ENCODE measurements around the gene KLK2. TPM values are rescaled to one million over a fixed set of nuclear protein-coding genes. Genes with fewer than 3 reads are reported as not detected.
A peak's percentile ranks its signal among the peaks of the same experiment; 100 is the strongest.

The KLK2 gene
- polyA plus RNA-seq, 1 donor from 2014 or later: not detected

GRCh38 chr19:50836543-50837195 is 36.6 kb upstream of the KLK2 start:
- no peaks in the 10 kb centered on the region for H4K20me1 ChIP-seq (ENCODE audit: insufficient read depth)
- no peaks in the 10 kb centered on the region for H3K79me2 ChIP-seq (replicated peaks; ENCODE audit: insufficient read depth, low read length)
- no peaks in the 10 kb centered on the region for H3K36me3 ChIP-seq (ENCODE audit: insufficient read depth, low read length)
- peak overlapping the region; percentile 72 for H3K4me3 ChIP-seq (ENCODE audit: low read length)
- no peaks in the 10 kb centered on the region for H3K9me3 ChIP-seq (ENCODE audit: low read length)
- no peak for TF ChIP-seq REST (IDR thresholded peaks at IDR 0.05; ENCODE audit: borderline replicate concordance)
- TF ChIP-seq MXI1 (conservative IDR thresholded peaks at IDR 0.05; ENCODE audit: poor library complexity, severe bottlenecking): no peak
- TF ChIP-seq SMC3 (conservative IDR thresholded peaks at IDR 0.05; ENCODE audit: poor library complexity): no peak
- H3K4me2 ChIP-seq (ENCODE audit: low read length): no peak overlapping the region
- no peaks in the 10 kb centered on the region for H3F3A ChIP-seq (ENCODE audit: insufficient read depth, low read length, poor library complexity, severe bottlenecking)
- peaks cover 26% of the 10 kb centered on the region for H3K27me3 ChIP-seq (ENCODE audit: insufficient read depth, low read depth, low read length)
- H3K27ac ChIP-seq (ENCODE audit: low read length): no peak overlapping the region
- no peaks in the 10 kb centered on the region for H3K9me2 ChIP-seq (ENCODE audit: insufficient read depth, low read length)
- H2AFZ ChIP-seq (ENCODE audit: low read depth, low read length): no peak overlapping the region
- H3K9ac ChIP-seq (ENCODE audit: low read length): no peak overlapping the region

- H3K36me3 ChIP-seq (ENCODE audit: insufficient read depth, low read length): no peaks in the 10 kb centered on the region
- no peak for TF ChIP-seq POLR2AphosphoS5 (IDR thresholded peaks at IDR 0.05)
- no peak for TF ChIP-seq TAF1 (IDR thresholded peaks at IDR 0.05; ENCODE audit: low read depth)
- TF ChIP-seq CTCF (IDR thresholded peaks at IDR 0.05; ENCODE audit: poor library complexity, severe bottlenecking): no peak
- TF ChIP-seq REST (IDR thresholded peaks at IDR 0.05; ENCODE audit: borderline replicate concordance): no peak
- TF ChIP-seq EZH2 (IDR thresholded peaks at IDR 0.05; ENCODE audit: borderline replicate concordance, insufficient read depth, low read length, poor library complexity, severe bottlenecking): no peak
- TF ChIP-seq RAD21 (conservative IDR thresholded peaks at IDR 0.05): no peak
- no peak for TF ChIP-seq SMC3 (conservative IDR thresholded peaks at IDR 0.05; ENCODE audit: poor library complexity)
- TF ChIP-seq EP300 (conservative IDR thresholded peaks at IDR 0.05; ENCODE audit: poor library complexity, severe bottlenecking): no peak
- TF ChIP-seq MXI1 (conservative IDR thresholded peaks at IDR 0.05; ENCODE audit: poor library complexity, severe bottlenecking): no peak
- no peaks in the 10 kb centered on the region for H3K79me2 ChIP-seq (replicated peaks; ENCODE audit: insufficient read depth, low read length)
- H3F3A ChIP-seq (ENCODE audit: insufficient read depth, low read length, poor library complexity, severe bottlenecking): no peaks in the 10 kb centered on the region
- no peak overlapping the region for H3K4me3 ChIP-seq (ENCODE audit: low read length)
- H3K27me3 ChIP-seq (ENCODE audit: insufficient read depth, low read depth, low read length): peaks cover 26% of the 10 kb centered on the region
- H3K9ac ChIP-seq (ENCODE audit: low read length): no peak overlapping the region
- no peaks in the 10 kb centered on the region for H3K9me3 ChIP-seq (ENCODE audit: low read length)
- no peak overlapping the region for H3K27ac ChIP-seq (ENCODE audit: low read length)
- no peaks in the 10 kb centered on the region for H3K9me2 ChIP-seq (ENCODE audit: insufficient read depth, low read length)
- no peak overlapping the region for H3K4me2 ChIP-seq (ENCODE audit: low read length)
- H4K20me1 ChIP-seq (ENCODE audit: insufficient read depth): no peaks in the 10 kb centered on the region
- H2AFZ ChIP-seq (ENCODE audit: low read depth, low read length): no peak overlapping the region
These were observed 35.9 kb upstream of the KLK2 start for GRCh38 chr19:50837300-50837699.

Data from neural cell (in vitro differentiated cells).